ENCODE data around the gene HOXD10.

GRCh38 chr2:176164201-176164600, 47.6 kb downstream of the HOXD10 start:
- TF ChIP-seq CTCF (IDR thresholded peaks at IDR 0.05; ENCODE audit: low read depth, low read length) (no peak), POLR2A (IDR thresholded peaks at IDR 0.05; ENCODE audit: extremely low read depth, insufficient read length) (no peak)

Measured in NB4 (cell line).